ENCODE results near the gene PLOD1. TPM values are rescaled to one million over a fixed set of nuclear protein-coding genes. Genes with fewer than 3 reads are reported as not detected.

The PLOD1 gene
- total RNA-seq, 1 donor: 35.5 TPM

Small RNA genes within 50 kb of the gene (small RNA-seq; reads per million reads assigned to genes)
- gene AL096840.1 (not detected), gene RF00019 (not detected), gene RNU5E-4P (15.8 reads per million, percentile 94 among the genes with 10 or more reads in this experiment)

Other genes with a start within 250 kb of the PLOD1 start
- 0.27 TPM for gene DRAXIN, start 243.0 kb upstream of the PLOD1 start, total RNA-seq
- gene AGTRAP, start 198.6 kb upstream of the PLOD1 start, total RNA-seq: 47.9 TPM
- gene C1orf167, start 172.5 kb upstream of the PLOD1 start, total RNA-seq: not detected
- gene MTHFR, start 128.8 kb upstream of the PLOD1 start, total RNA-seq: 40.9 TPM
- 12.7 TPM for gene CLCN6, start 128.5 kb upstream of the PLOD1 start, total RNA-seq
- gene NPPA, start 86.9 kb upstream of the PLOD1 start, total RNA-seq: not detected
- not detected for gene NPPB, start 75.8 kb upstream of the PLOD1 start, total RNA-seq
- 77.0 TPM for gene KIAA2013, start 8.3 kb upstream of the PLOD1 start, total RNA-seq
- 32.6 TPM for gene MFN2, start 45.7 kb downstream of the PLOD1 start, total RNA-seq
- gene MIIP, start 84.8 kb downstream of the PLOD1 start, total RNA-seq: 31.2 TPM
- 0.27 TPM for gene TNFRSF8, start 128.6 kb downstream of the PLOD1 start, total RNA-seq
- gene TNFRSF1B, start 232.3 kb downstream of the PLOD1 start, total RNA-seq: 15.3 TPM